Transverse colon (tissue), 4 donors: Measurements from ENCODE around the gene TUBB. TPM values are rescaled to one million over a fixed set of nuclear protein-coding genes. Genes with fewer than 3 reads are reported as not detected.
A peak's percentile ranks its signal among the peaks of the same experiment; 100 is the strongest.

Experiments
- DNase-seq: peaks from one replicate; pipeline ENCODE4 v3.0.0-alpha.2; 2019
- H3K27ac ChIP-seq, 4 donors: fragments of 200-600 bp; sonication (generic); 2 replicates each; pipeline ENCODE4 v1.5.1; 2016 to 2018; ENCODE audit warnings: inconsistent platforms in 4 of 4
- H3K27me3 ChIP-seq: fragments of 200-600 bp; sonication (generic); 2 replicates; pipeline ENCODE4 v1.5.1; 2017; ENCODE audit warnings: inconsistent platforms
- H3K36me3 ChIP-seq, 4 donors: fragments of 200-600 bp; sonication (generic); 2 replicates each; pipeline ENCODE4 v1.5.1; 2017 to 2019; ENCODE audit warnings: inconsistent platforms in 4 of 4
- H3K4me1 ChIP-seq, 4 donors: fragments of 200-600 bp; sonication (generic); 2 replicates each; pipeline ENCODE4 v1.5.1; 2017 to 2020; ENCODE audit warnings: inconsistent platforms in 4 of 4
- H3K4me3 ChIP-seq, 4 donors: fragments of 200-600 bp; sonication (generic); 1 replicate in 1 of 4; 2 replicates in 3 of 4; pipeline versions ENCODE4 v1.5.1 to v1.6.1; 2017 to 2019; ENCODE audit warnings: inconsistent platforms in 4 of 4
- H3K9me3 ChIP-seq, 2 donors: fragments of 200-600 bp; sonication (generic); 2 replicates each; pipeline ENCODE4 v1.5.1; 2017 to 2019; ENCODE audit warnings: inconsistent platforms in 2 of 2
- CTCF ChIP-seq, 5 experiments: fragments of 200-600 bp in 3 of 5; fragments of 450-650 bp in 2 of 5; sonication (generic) in 3 of 5; IDR thresholded peaks; 1 replicate in 2 of 5; 2 replicates in 3 of 5; pipeline ENCODE4 v1.5.1; 2016 to 2017; ENCODE audit warnings: antibody characterized with exemption in 5 of 5, inconsistent platforms in 3 of 5, mild to moderate bottlenecking in 2 of 5, moderate library complexity in 1 of 5
- EP300 ChIP-seq: sonication (generic); formaldehyde crosslinking; IDR thresholded peaks from one replicate; pipeline ENCODE4 v1.6.1; 2017; ENCODE audit warnings: antibody characterized with exemption, low read depth
- POLR2A ChIP-seq: fragments of 450-650 bp; IDR thresholded peaks from one replicate; pipeline ENCODE4 v1.6.1; 2016; ENCODE audit warnings: antibody characterized with exemption, mild to moderate bottlenecking, moderate library complexity
- POLR2AphosphoS5 ChIP-seq, 3 donors: sonication (generic); formaldehyde crosslinking; IDR thresholded peaks; one replicate each; pipeline ENCODE4 v1.6.1; 2016; ENCODE audit warnings: antibody characterized with exemption in 3 of 3
- WGBS, 2 donors: methylation state at CpG; one replicate each; pipeline ENCODE4 v1.1.5; 2018; ENCODE audit warnings: low coverage in 1 of 2; 5-methylcytosine and 5-hydroxymethylcytosine counted together
- in situ Hi-C, 4 donors: fragments of 200-750 bp; cut with MboI; loops; one replicate each; pipeline versions ENCODE4 v1.15.0 to v1.15.1; 2017; ENCODE audit warnings: low sequenced_read_pairs in 3 of 4, low pct_ligation_motif_present in 1 of 4, low pct_unique_long_range_greater_than_20kb in 1 of 4
- intact Hi-C: fragments of 100-400 bp; cut with DNase I; formaldehyde crosslinking; loops from one replicate; pipeline ENCODE4 v1.15.1; 2023; ENCODE audit warnings: low total_unique reads
- total RNA-seq, 4 donors: library from RNA; depleted of rRNA; stranded (reverse); fragments of >200 nt; gene quantifications; one replicate each; pipeline ENCODE4 v1.1.0, GENCODE V29; 2016

The TUBB gene
- total RNA-seq, 4 donors from 2014 or later = 77.1 to 128 (median 106) TPM

GRCh38 chr6:30686009-30686907 lies 33.9 kb upstream of the TUBB start, which contains the start of gene PPP1R18:
Gene PPP1R18, minus strand, starts transcription at chr6:30686645. Its CDS starts 627 bp downstream, at chr6:30686018.
- DNase-seq = peak; percentile 85
- WGBS, 2 donors = 3 to 7% methylated on average over 8 to 28 of the region's 41 CpGs
- H3K9me3 ChIP-seq = no peaks in the 10 kb centered on the region
- H3K27me3 ChIP-seq = no peaks in the 10 kb centered on the region
- peak within 1 kb of the TSS; percentile 93 to 99 (median 96) for H3K27ac ChIP-seq
- peaks cover 6 to 83% (median 35%) of the 10 kb centered on the region in 4 donors for H3K4me1 ChIP-seq
- H3K36me3 ChIP-seq = no peaks in the 10 kb centered on the region
- H3K4me3 ChIP-seq = peak within 1 kb of the TSS; percentile 63 to 81 (median 68)
- intact Hi-C loops = loop anchor here (2.0 to 5.0 kb wide), 2 partner anchors 31 to 69 kb away; partner anchors contain the start of genes MDC1, MRPS18B and PPP1R10
- in situ Hi-C loops = no loop called here
- peak; percentile 47 to 82 (median 70) for TF ChIP-seq POLR2AphosphoS5 (IDR thresholded peaks at IDR 0.05)
- TF ChIP-seq EP300 = no peak
- TF ChIP-seq POLR2A = peak; percentile 45
- no peak for TF ChIP-seq CTCF (IDR thresholded peaks at IDR 0.05)

- intact Hi-C loops = loop anchor here (2.0 to 5.0 kb wide), 2 partner anchors 30 to 70 kb away; partner anchors contain the start of genes MDC1, MRPS18B and PPP1R10
- TF ChIP-seq POLR2AphosphoS5 (IDR thresholded peaks at IDR 0.05) = peak; percentile 79 to 91 (median 88)
- TF ChIP-seq POLR2A = no peak
- TF ChIP-seq EP300 = peak; percentile 60
Observed at GRCh38 chr6:30686908-30687658, 33.1 kb upstream of the TUBB start.

GRCh38 chr6:30687659-30688431 lies 32.3 kb upstream of the TUBB start:
- WGBS, 2 donors = 22% methylated on average over 18 of the region's 22 CpGs; no CpG with 5 or more reads in 1 of the 2 donors
- intact Hi-C loops = loop anchor here (2.0 to 5.0 kb wide), 2 partner anchors 29 to 71 kb away; partner anchors contain the start of genes MDC1, MRPS18B and PPP1R10
- Histone ChIP-seq H3K36me3 (no peaks in the 10 kb centered on the region), H3K9me3 (no peaks in the 10 kb centered on the region), H3K27me3 (no peaks in the 10 kb centered on the region), H3K27ac (peak overlapping the region; percentile 93 to 99 (median 96)), H3K4me3 (peak overlapping the region; percentile 63 to 81 (median 68)), H3K4me1 (peaks cover 6 to 73% (median 33%) of the 10 kb centered on the region in 4 donors)
- DNase-seq = no peak
- TF ChIP-seq POLR2A (no peak), EP300 (no peak), POLR2AphosphoS5 (IDR thresholded peaks at IDR 0.05) (no peak), CTCF (IDR thresholded peaks at IDR 0.05) (no peak)
- in situ Hi-C loops = no loop called here

More at GRCh38 chr6:30686908-30687658, 33.1 kb upstream of the TUBB start:
- Histone ChIP-seq H3K27ac (peak overlapping the region; percentile 93 to 99 (median 96)), H3K4me3 (peak overlapping the region; percentile 63 to 81 (median 68)), H3K36me3 (no peaks in the 10 kb centered on the region), H3K9me3 (no peaks in the 10 kb centered on the region), H3K27me3 (no peaks in the 10 kb centered on the region), H3K4me1 (peaks cover 6 to 80% (median 34%) of the 10 kb centered on the region in 4 donors)
- DNase-seq = peak; percentile 90
- in situ Hi-C loops = no loop called here
- 0% methylated on average over 1 to 51 of the region's 52 CpGs for WGBS, 2 donors

GRCh38 chr6:30688569-30688968 lies 31.6 kb upstream of the TUBB start:
- peak overlapping the region in 1 of 4 donors; percentile 72 for H3K4me3 ChIP-seq
- peak; percentile 37 for DNase-seq
- no peaks in the 10 kb centered on the region for H3K27me3 ChIP-seq
- WGBS, 2 donors = 80 to 84% methylated on average over 1 to 9 of the region's 9 CpGs
- H3K4me1 ChIP-seq = peaks cover 6 to 66% (median 30%) of the 10 kb centered on the region in 4 donors
- in situ Hi-C loops (no loop called here), intact Hi-C loops (loop anchor here (5.0 kb wide), 1 partner anchor 71 kb away; the partner anchor contains the start of genes MRPS18B and PPP1R10)
- H3K27ac ChIP-seq = peak overlapping the region; percentile 93 to 99 (median 96)
- H3K36me3 ChIP-seq = no peaks in the 10 kb centered on the region
- H3K9me3 ChIP-seq = no peaks in the 10 kb centered on the region
- no peak for TF ChIP-seq CTCF (IDR thresholded peaks at IDR 0.05)
- TF ChIP-seq POLR2A = no peak
- TF ChIP-seq POLR2AphosphoS5 (IDR thresholded peaks at IDR 0.05) = no peak
- no peak for TF ChIP-seq EP300
